ENCODE results near the gene CDYL.

DNA sequence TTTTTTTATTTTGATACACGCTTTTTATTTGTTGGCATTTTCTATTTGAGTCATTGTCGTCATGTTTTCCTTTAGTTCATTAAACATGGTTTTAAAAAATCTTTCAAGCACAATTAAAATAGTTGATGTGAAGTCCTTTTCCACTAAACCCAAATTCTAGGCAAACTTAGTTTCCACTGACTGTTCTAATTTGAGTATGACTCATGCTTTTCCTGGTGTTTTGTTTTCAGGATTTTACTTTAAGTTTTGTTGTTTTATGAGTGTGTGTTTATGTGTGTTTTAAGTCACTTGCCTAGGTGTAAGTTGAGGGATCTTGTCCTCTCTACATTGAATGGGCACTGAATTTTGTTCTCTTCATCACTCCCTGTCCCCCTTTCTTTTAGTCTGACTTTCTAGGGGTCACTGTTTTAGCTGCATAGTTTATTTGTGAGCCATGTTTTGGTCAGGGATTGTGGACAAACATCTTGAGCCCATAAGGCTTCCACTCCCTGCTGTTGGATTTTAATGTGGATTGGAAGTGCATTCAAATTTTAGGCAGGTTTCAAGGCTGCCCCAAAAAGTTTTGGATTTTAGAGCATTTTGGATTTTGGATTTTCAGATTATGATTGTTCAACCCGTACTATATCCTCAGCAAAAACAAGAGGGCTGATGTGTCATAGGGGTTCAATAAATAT is 94.8 kb downstream of the CDYL start:
- TF ChIP-seq, protein P1, sequence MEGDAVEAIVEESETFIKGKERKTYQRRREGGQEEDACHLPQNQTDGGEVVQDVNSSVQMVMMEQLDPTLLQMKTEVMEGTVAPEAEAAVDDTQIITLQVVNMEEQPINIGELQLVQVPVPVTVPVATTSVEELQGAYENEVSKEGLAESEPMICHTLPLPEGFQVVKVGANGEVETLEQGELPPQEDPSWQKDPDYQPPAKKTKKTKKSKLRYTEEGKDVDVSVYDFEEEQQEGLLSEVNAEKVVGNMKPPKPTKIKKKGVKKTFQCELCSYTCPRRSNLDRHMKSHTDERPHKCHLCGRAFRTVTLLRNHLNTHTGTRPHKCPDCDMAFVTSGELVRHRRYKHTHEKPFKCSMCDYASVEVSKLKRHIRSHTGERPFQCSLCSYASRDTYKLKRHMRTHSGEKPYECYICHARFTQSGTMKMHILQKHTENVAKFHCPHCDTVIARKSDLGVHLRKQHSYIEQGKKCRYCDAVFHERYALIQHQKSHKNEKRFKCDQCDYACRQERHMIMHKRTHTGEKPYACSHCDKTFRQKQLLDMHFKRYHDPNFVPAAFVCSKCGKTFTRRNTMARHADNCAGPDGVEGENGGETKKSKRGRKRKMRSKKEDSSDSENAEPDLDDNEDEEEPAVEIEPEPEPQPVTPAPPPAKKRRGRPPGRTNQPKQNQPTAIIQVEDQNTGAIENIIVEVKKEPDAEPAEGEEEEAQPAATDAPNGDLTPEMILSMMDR (IDR thresholded peaks at IDR 0.05; ENCODE audit: low read length), result no peak
- no peak for TF ChIP-seq EZH2 (IDR thresholded peaks at IDR 0.05; ENCODE audit: borderline replicate concordance, low read length)
